ENCODE results near the gene SNX8. TPM values are rescaled to one million over a fixed set of nuclear protein-coding genes. Genes with fewer than 3 reads are reported as not detected.

Gene SNX8
- total RNA-seq, 1 donor from 2014 or later, result 60.1 TPM

DNA sequence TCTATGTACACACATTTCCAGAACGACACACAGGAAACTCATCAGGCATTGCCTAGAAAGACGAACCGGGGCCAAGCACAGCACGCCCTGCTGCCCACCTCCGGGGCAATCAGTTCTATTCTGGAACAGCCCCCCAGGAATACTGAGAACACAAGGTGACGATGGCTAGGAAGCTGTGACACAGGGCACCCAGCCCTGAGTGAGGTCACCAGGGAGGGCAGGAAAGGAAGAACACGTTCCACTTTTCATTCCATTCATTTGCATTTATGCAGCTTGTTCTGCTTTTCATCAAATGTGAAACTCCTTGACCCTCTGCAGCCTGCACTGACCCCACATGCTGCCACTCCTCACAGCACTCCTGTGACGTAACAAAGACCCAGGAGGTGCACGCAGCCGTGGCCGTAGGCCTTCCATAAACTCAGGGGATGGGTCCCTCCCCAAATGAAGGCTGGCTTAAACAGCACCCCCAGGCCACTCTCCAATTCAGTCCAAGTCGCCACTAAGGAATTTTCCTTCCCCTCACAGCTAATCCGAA, 110.4 kb downstream of the SNX8 start:
- DNase-seq (peak; percentile 37), ATAC-seq (no peak)
- Histone ChIP-seq H3K36me3 (peaks cover 32% of the 10 kb centered on the region), H3K27ac (no peak overlapping the region), H3K9me3 (no peaks in the 10 kb centered on the region), H3K4me3 (no peak overlapping the region), H3K4me1 (peaks cover 4% of the 10 kb centered on the region), H3K27me3 (no peaks in the 10 kb centered on the region)
- TF ChIP-seq, protein P1, sequence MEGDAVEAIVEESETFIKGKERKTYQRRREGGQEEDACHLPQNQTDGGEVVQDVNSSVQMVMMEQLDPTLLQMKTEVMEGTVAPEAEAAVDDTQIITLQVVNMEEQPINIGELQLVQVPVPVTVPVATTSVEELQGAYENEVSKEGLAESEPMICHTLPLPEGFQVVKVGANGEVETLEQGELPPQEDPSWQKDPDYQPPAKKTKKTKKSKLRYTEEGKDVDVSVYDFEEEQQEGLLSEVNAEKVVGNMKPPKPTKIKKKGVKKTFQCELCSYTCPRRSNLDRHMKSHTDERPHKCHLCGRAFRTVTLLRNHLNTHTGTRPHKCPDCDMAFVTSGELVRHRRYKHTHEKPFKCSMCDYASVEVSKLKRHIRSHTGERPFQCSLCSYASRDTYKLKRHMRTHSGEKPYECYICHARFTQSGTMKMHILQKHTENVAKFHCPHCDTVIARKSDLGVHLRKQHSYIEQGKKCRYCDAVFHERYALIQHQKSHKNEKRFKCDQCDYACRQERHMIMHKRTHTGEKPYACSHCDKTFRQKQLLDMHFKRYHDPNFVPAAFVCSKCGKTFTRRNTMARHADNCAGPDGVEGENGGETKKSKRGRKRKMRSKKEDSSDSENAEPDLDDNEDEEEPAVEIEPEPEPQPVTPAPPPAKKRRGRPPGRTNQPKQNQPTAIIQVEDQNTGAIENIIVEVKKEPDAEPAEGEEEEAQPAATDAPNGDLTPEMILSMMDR (IDR thresholded peaks at IDR 0.05), result no peak
- intact Hi-C loops (cut with DNase I), result no loop called here

GRCh38 chr7:2202901-2203765, 111.1 kb downstream of the SNX8 start:
- Histone ChIP-seq H3K27me3 (no peaks in the 10 kb centered on the region), H3K4me3 (no peak overlapping the region), H3K27ac (no peak overlapping the region), H3K9me3 (no peaks in the 10 kb centered on the region), H3K4me1 (peaks cover 4% of the 10 kb centered on the region), H3K36me3 (peaks cover 28% of the 10 kb centered on the region)
- intact Hi-C loops (cut with DNase I), result no loop called here
- ATAC-seq, result no peak
- DNase-seq, result peak; percentile 57
- TF ChIP-seq, protein P1 (IDR thresholded peaks at IDR 0.05), result no peak

- Histone ChIP-seq H3K9me3 (no peaks in the 10 kb centered on the region), H3K4me1 (peaks cover 4% of the 10 kb centered on the region), H3K4me3 (no peak overlapping the region), H3K27me3 (no peaks in the 10 kb centered on the region), H3K36me3 (peaks cover 20% of the 10 kb centered on the region), H3K27ac (no peak overlapping the region)
- TF ChIP-seq, protein P1 (IDR thresholded peaks at IDR 0.05), result no peak
- ATAC-seq, result no peak
- intact Hi-C loops (cut with DNase I), result no loop called here
- peak; percentile 48 for DNase-seq
Measured at GRCh38 chr7:2202361-2202761, 111.9 kb downstream of the SNX8 start.

Small RNAs within 50 kb of the gene (microRNA-seq; reads per million reads assigned to microRNA genes)
- gene MIR6836 (ENCODE audit: borderline microRNAs expressed), result not detected

Other genes with a start within 250 kb of the SNX8 start
- gene MAD1L1, start 81.5 kb downstream of the SNX8 start, total RNA-seq, result 48.4 TPM
- gene MRM2, start 72.2 kb downstream of the SNX8 start, total RNA-seq, result 23.7 TPM
- 13.2 TPM for gene NUDT1, start 72.2 kb downstream of the SNX8 start, total RNA-seq
- gene EIF3B, start 40.4 kb upstream of the SNX8 start, total RNA-seq, result 107 TPM
- gene CHST12, start 89.2 kb upstream of the SNX8 start, total RNA-seq, result 29.8 TPM
- gene GRIFIN, start 162.0 kb upstream of the SNX8 start, total RNA-seq, result not detected
- 35.4 TPM for gene LFNG, start 205.3 kb upstream of the SNX8 start, total RNA-seq
- 24.1 TPM for gene BRAT1, start 241.1 kb upstream of the SNX8 start, total RNA-seq
- gene IQCE, start 244.5 kb upstream of the SNX8 start, total RNA-seq, result 22.2 TPM